K562 (cell line): Measurements from ENCODE around the gene SLC2A4.

Source experiments
- ATF2 ChIP-seq: sonication (generic); formaldehyde crosslinking; IDR thresholded peaks from 2 replicates; pipeline ENCODE4 v1.8.1; 2022; ENCODE audit warnings: missing genetic modification reagents
- ATF6 ChIP-seq: sonication (generic); formaldehyde crosslinking; IDR thresholded peaks from 2 replicates; pipeline ENCODE4 v1.4.0; 2020; ENCODE audit warnings: mild to moderate bottlenecking, missing genetic modification reagents
- ELF1 ChIP-seq: fragments of 200-800 bp; sonication (Bioruptor generic); IDR thresholded peaks from 2 replicates; pipeline ENCODE4 v1.6.1; 2016; ENCODE audit warnings: missing genetic modification characterization, missing compliant biosample characterization
- ETS2 ChIP-seq: IDR thresholded peaks from 2 replicates; pipeline ENCODE4 v1.6.1; 2016; ENCODE audit warnings: borderline replicate concordance, missing genetic modification characterization, mild to moderate bottlenecking, moderate library complexity, missing compliant biosample characterization; ENCODE audit not compliant: poor library complexity, severe bottlenecking
- NR2F6 ChIP-seq: fragments of 450-650 bp; formaldehyde crosslinking; IDR thresholded peaks from 2 replicates; pipeline ENCODE4 v1.4.0; 2020; ENCODE audit warnings: mild to moderate bottlenecking
- REST ChIP-seq, 2 experiments: fragments of 450-650 bp; formaldehyde crosslinking in 1 of 2; IDR thresholded peaks; 2 replicates each; pipeline versions ENCODE4 v1.4.0 to v1.6.1; 2014 to 2020; ENCODE audit warnings: mild to moderate bottlenecking in 2 of 2, borderline replicate concordance in 1 of 2, low read depth in 1 of 2
- SOX6 ChIP-seq: fragments of 450-650 bp; IDR thresholded peaks from 2 replicates; pipeline ENCODE4 v1.6.1; 2014; ENCODE audit warnings: mild to moderate bottlenecking
- SRF ChIP-seq, 2 experiments: fragments of 250-450, 450-650 bp in 1 of 2; sonication (Bioruptor Pico) in 1 of 2; sonication (generic) in 1 of 2; formaldehyde crosslinking; IDR thresholded peaks; 2 replicates each; pipeline versions ENCODE4 v1.5.0 to v1.5.1; 2020 to 2022; ENCODE audit warnings: mild to moderate bottlenecking in 1 of 2, missing genetic modification reagents in 1 of 2
- STAT5B ChIP-seq: fragments of 250-450 bp; sonication (Bioruptor Pico); IDR thresholded peaks from 2 replicates; pipeline ENCODE4 v1.8.0; 2021; ENCODE audit warnings: mild to moderate bottlenecking, inconsistent platforms
- ZNF124 ChIP-seq: sonication (generic); formaldehyde crosslinking; IDR thresholded peaks from 2 replicates; pipeline ENCODE4 v1.8.1; 2022; ENCODE audit warnings: missing genetic modification reagents
- TF ChIP-seq, protein P1 (sequence below), 3 experiments: IDR thresholded peaks in 2 of 3; conservative IDR thresholded peaks in 1 of 3; 2 replicates each; pipeline ENCODE4 v1.5.1; 2011 to 2012; ENCODE audit warnings: low read length in 3 of 3, mild to moderate bottlenecking in 3 of 3, control low read depth in 2 of 3, improper control_type of control experiment in 1 of 3, inconsistent platforms in 1 of 3, low read depth in 1 of 3, mixed read lengths in 1 of 3, moderate library complexity in 1 of 3; ENCODE audit not compliant: insufficient read depth in 2 of 3

DNA sequence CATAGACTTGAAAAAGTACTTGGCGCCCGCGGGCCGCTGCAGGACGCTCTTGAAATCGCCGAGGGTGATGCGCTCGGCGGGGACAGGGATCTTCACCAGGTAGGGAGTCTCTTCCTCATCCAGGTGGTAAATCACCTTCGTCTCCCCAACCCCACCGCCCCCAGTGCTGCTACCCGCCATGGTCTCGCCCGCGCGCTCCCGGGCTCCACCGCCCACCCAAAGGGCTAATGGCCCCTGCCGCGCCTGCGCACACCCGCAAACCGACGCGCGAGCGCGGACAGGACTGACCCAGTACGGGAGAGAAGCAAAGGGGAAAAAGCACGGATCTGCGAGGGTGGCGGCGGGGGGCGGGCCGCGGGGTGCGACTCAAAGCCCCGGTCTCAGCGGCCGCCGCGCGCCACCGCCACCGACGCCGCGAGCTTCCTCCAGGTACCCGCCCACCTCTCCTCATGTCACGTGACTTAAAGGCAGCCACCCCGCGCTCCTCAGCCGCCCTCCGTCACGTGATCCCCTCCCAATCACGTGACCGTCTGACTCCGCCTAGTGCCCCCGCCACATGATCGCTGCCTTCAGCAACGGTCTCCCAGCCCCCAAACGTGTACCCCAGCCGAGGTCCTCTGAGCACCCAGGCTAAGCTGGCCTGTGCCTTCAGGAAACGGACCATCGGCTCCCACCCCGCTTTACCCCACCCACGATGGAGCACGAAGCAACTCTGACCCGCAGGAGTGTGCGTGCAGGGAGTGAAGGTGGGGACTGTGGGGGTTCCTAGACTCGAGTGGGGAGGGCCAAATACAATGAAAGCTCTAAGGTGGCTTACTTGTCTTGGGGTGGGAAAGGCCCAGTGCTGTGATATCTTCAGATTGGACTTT, 47.2 kb upstream of the SLC2A4 start, which contains the start of gene DVL2:
- TF ChIP-seq, protein P1, sequence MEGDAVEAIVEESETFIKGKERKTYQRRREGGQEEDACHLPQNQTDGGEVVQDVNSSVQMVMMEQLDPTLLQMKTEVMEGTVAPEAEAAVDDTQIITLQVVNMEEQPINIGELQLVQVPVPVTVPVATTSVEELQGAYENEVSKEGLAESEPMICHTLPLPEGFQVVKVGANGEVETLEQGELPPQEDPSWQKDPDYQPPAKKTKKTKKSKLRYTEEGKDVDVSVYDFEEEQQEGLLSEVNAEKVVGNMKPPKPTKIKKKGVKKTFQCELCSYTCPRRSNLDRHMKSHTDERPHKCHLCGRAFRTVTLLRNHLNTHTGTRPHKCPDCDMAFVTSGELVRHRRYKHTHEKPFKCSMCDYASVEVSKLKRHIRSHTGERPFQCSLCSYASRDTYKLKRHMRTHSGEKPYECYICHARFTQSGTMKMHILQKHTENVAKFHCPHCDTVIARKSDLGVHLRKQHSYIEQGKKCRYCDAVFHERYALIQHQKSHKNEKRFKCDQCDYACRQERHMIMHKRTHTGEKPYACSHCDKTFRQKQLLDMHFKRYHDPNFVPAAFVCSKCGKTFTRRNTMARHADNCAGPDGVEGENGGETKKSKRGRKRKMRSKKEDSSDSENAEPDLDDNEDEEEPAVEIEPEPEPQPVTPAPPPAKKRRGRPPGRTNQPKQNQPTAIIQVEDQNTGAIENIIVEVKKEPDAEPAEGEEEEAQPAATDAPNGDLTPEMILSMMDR (IDR thresholded peaks at IDR 0.05 in 2 of 3, conservative IDR thresholded peaks at IDR 0.05 in 1 of 3; ENCODE audit: insufficient read depth in 2 of 3, low read depth in 1 of 3, low read length in 3 of 3), result no peak; a peak in 1 of 6 replicates
- TF ChIP-seq SOX6, result 0 out of 2 replicates have a peak, but pooled peaks have one; percentile 26
- no peak for TF ChIP-seq ETS2 (tag)
- TF ChIP-seq REST (IDR thresholded peaks at IDR 0.05; ENCODE audit: borderline replicate concordance), result peak; percentile 98
- peak; percentile 83 for TF ChIP-seq REST (CRISPR knock-in tag; IDR thresholded peaks at IDR 0.05; ENCODE audit: low read depth)
- no peak for TF ChIP-seq ELF1 (tag)
- TF ChIP-seq NR2F6, result peak; percentile 87
- 0 out of 4 replicates have a peak, but pooled peaks of 1 of the 2 experiments have one; percentile 17 for TF ChIP-seq SRF (CRISPR knock-in tag; IDR thresholded peaks at IDR 0.05)
- TF ChIP-seq ATF6 (CRISPR knock-in tag), result no peak
- TF ChIP-seq ZNF124 (CRISPR knock-in tag), result no peak
- TF ChIP-seq STAT5B (CRISPR knock-in tag), result no peak
- no peak for TF ChIP-seq ATF2 (CRISPR knock-in tag)
